EH (cell line): ENCODE results near the gene IGFL2.
A peak's percentile ranks its signal among the peaks of the same experiment; 100 is the strongest.
"Not testable (repeated sequence)": the region's sequence is repeated elsewhere in the genome, so short reads cannot be mapped to it uniquely, and the experiment has no call there.

Experiments used
- DNase-seq: peaks from one replicate; pipeline ENCODE4 v3.0.0-alpha.2; 2015; ENCODE audit warnings: low read depth

IGFL2 gene

DNA sequence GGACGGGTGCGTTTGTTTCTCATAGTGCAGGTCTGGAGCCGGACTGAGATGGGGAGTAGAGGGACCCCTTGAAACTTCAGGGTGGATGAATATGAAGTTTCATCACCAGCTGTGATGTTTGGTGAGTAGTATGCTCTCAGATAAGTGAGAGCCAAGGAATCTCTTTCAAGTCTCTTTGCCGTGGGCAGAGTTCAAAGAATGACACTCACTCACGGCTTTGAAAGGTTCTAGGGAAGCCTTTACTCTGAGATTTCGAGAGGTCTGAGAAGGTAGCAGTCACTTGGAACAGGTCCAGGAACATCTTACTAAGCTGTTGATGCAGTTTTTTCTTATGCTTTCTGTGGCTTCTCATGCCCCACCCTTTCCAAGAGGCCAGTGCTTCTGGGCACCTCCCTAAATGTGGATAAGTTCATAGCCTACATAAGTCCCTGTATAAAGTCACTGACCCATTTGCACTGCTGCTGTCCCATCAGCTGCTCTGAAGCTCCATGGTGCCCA lies at the start of gene IGFL2:
IGFL2 (plus strand) TSS at position 448 of the 498 bp plus-strand sequence; CDS start at position 489, 41 bp downstream.
- DNase-seq, result no peak

- no peak for DNase-seq
Observed at GRCh38 chr19:46100344-46100743, 47.7 kb upstream of the IGFL2 start.

GRCh38 chr19:46101293-46101692 lies 46.7 kb upstream of the IGFL2 start:
- no peak for DNase-seq

GRCh38 chr19:46102333-46102732 lies 45.7 kb upstream of the IGFL2 start:
- not testable (repeated sequence) for DNase-seq

DNA sequence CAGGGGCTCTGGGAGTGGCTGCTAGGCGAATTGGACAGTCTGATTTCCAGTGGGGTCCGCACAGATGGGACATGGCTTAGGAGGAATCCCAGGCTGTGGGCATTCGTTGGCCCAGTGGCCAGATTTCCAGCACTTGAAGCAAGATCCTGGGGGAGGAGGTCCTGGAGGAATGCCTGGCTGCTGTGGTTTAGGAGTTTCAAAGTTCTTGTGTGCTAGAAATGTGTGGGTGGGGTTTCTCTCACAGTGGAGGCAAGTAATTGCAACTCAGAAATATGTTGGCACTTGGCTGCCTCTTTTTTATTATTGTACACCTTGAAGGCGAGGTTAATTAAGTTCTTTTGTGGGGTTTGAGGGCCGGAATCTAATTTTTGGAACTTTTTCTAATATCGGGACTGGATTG lies 40.7 kb upstream of the IGFL2 start:
- DNase-seq, result peak; percentile 37

GRCh38 chr19:46109876-46110275 lies 38.2 kb upstream of the IGFL2 start:
- DNase-seq, result no peak

GRCh38 chr19:46111376-46111775 lies 36.7 kb upstream of the IGFL2 start:
- no peak for DNase-seq

GRCh38 chr19:46112527-46112926 lies 35.5 kb upstream of the IGFL2 start:
- DNase-seq, result no peak

DNA sequence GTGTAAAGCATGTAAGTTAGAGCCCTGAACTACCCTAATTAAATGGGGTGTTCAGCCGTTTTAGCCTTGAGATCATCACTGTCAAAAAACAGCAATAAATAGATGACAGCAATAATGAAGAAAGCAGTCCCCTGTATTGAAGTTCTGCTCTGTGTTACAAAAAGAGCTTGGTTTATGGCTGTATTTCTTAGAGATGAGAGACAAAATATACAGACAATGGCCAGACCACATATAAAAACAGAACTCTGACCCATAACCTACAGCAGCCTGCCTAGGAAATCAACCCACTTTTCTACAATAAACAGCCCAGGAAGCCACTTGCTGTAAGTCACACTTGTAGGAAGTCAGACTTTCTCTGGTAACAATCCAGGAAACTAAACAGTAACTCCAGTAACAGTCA lies 34.3 kb upstream of the IGFL2 start:
- DNase-seq, result no peak

DNA sequence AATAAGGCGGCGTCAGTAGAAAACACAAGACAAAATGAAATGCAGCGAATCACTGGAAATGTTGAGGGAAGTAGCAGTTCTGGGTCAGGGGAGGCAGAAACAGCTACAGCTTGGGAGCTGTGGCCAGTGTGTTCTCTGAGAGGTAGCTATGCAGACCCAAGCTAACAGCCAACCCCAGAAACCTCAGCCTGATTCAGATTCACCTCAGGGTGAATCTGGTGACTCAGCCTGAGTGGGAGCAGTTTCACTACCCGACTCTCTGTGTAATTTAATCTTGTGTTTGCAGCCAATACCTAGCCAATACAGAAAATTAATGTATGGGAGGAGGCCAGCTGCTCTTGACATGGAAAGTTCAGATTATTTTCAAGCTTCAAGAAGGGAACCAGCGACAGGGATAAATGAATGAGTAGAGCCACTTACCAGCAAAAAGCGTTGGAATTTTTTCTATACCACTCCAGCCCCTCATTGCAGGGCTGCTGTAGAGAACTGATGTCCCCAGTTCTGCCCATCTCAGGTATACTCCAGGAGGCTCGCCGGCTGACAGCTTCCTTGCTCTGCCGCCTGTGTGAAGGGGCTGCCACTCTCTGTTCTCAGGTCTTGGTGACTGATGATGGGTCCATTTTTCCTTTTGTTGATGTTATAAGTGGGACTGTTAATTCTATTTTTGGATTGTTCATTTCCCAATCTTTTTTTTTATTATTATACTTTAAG lies 32.5 kb upstream of the IGFL2 start:
- peak; percentile 72 for DNase-seq

- no peak for DNase-seq
Observed at GRCh38 chr19:46116121-46116520, 31.9 kb upstream of the IGFL2 start.

GRCh38 chr19:46118136-46118535 lies 29.9 kb upstream of the IGFL2 start:
- no peak for DNase-seq

- DNase-seq, result peak; percentile 48
Observed at GRCh38 chr19:46124638-46125115, 23.4 kb upstream of the IGFL2 start, which contains the start of gene IGFL3. IGFL3 (minus strand) TSS chr19:46124688; CDS start chr19:46124649, 39 bp downstream.

- no peak for DNase-seq
Observed at GRCh38 chr19:46125447-46125846, 22.6 kb upstream of the IGFL2 start.

- no peak for DNase-seq
Observed at GRCh38 chr19:46126086-46126580, 21.9 kb upstream of the IGFL2 start.

GRCh38 chr19:46131485-46132143 lies 16.4 kb upstream of the IGFL2 start:
- DNase-seq, result no peak

GRCh38 chr19:46132508-46133100 lies 15.4 kb upstream of the IGFL2 start:
- no peak for DNase-seq

- DNase-seq, result peak; percentile 95
Observed at GRCh38 chr19:46133101-46133627, 14.9 kb upstream of the IGFL2 start.

GRCh38 chr19:46133777-46134241 lies 14.2 kb upstream of the IGFL2 start:
- DNase-seq, result peak; percentile 27

DNA sequence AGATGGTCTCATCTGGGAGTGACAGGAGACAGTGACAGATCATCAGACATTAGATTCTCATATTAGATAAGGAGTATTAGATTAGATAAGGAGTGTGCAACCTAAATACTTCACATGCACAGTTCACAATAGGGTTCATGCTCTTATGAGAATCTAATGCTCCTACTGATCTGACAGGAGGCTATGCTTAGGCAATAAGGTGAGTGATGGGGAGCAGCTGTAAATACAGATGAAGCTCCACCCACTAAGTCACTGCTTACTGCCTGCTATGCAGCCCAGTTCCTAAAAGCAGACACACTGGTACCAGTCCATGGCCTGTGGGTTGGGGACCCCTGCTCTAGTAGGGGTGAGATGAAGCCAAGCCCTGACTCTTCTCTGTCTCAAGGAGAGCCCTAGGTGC lies 13.5 kb upstream of the IGFL2 start:
- no peak for DNase-seq

- no peak for DNase-seq
Observed at GRCh38 chr19:46137915-46138473, 10.0 kb upstream of the IGFL2 start.

- no peak for DNase-seq
Observed at GRCh38 chr19:46141421-46141820, 6.6 kb upstream of the IGFL2 start.
